Measurements from ENCODE around the gene IKBIP. TPM values are rescaled to one million over a fixed set of nuclear protein-coding genes. Genes with fewer than 3 reads are reported as not detected.

IKBIP gene
- total RNA-seq, 1 donor from 2014 or later: 47.4 TPM

- Mint-ChIP-seq H3K27ac (ENCODE audit: unreplicated experiment) (no peak overlapping the region), H3K4me1 (ENCODE audit: unreplicated experiment) (peaks cover 9% of the 10 kb centered on the region)
Observed at GRCh38 chr12:98660521-98660920, 15.9 kb upstream of the IKBIP start.

GRCh38 chr12:98656289-98657101, 11.9 kb upstream of the IKBIP start:
- H3K4me3 Mint-ChIP-seq (ENCODE audit: unreplicated experiment): no peak overlapping the region
- peaks cover 20% of the 10 kb centered on the region for H3K36me3 Mint-ChIP-seq (ENCODE audit: low read depth, unreplicated experiment)
- no peak for TF ChIP-seq CTCF (IDR thresholded peaks at IDR 0.05; ENCODE audit: unreplicated experiment)
- DNase-seq (ENCODE audit: low spot score): no peak
- peak overlapping the region; percentile 2 for H3K27ac Mint-ChIP-seq (ENCODE audit: unreplicated experiment)
- peaks cover 9% of the 10 kb centered on the region for H3K4me1 Mint-ChIP-seq (ENCODE audit: unreplicated experiment)
- no peaks in the 10 kb centered on the region for H3K9me3 Mint-ChIP-seq (ENCODE audit: unreplicated experiment)
- no peaks in the 10 kb centered on the region for H3K27me3 Mint-ChIP-seq (ENCODE audit: unreplicated experiment)

More at GRCh38 chr12:98660521-98660920, 15.9 kb upstream of the IKBIP start:
- Mint-ChIP-seq H3K36me3 (ENCODE audit: low read depth, unreplicated experiment) (peaks cover 23% of the 10 kb centered on the region), H3K4me3 (ENCODE audit: unreplicated experiment) (no peak overlapping the region), H3K27me3 (ENCODE audit: unreplicated experiment) (no peaks in the 10 kb centered on the region), H3K9me3 (ENCODE audit: unreplicated experiment) (no peaks in the 10 kb centered on the region)
- TF ChIP-seq CTCF (IDR thresholded peaks at IDR 0.05; ENCODE audit: unreplicated experiment): no peak
- no peak for DNase-seq (ENCODE audit: low spot score)

GRCh38 chr12:98653866-98654493, 9.4 kb upstream of the IKBIP start:
- no peak overlapping the region for H3K27ac Mint-ChIP-seq (ENCODE audit: unreplicated experiment)
- peaks cover 38% of the 10 kb centered on the region for H3K36me3 Mint-ChIP-seq (ENCODE audit: low read depth, unreplicated experiment)
- H3K4me1 Mint-ChIP-seq (ENCODE audit: unreplicated experiment): peaks cover 17% of the 10 kb centered on the region
- no peak for DNase-seq (ENCODE audit: low spot score)
- peak; percentile 47 for TF ChIP-seq CTCF (IDR thresholded peaks at IDR 0.05; ENCODE audit: unreplicated experiment)
- no peaks in the 10 kb centered on the region for H3K9me3 Mint-ChIP-seq (ENCODE audit: unreplicated experiment)
- H3K27me3 Mint-ChIP-seq (ENCODE audit: unreplicated experiment): peaks cover 2% of the 10 kb centered on the region
- no peak overlapping the region for H3K4me3 Mint-ChIP-seq (ENCODE audit: unreplicated experiment)

GRCh38 chr12:98651328-98651727, 6.7 kb upstream of the IKBIP start:
- Mint-ChIP-seq H3K9me3 (ENCODE audit: unreplicated experiment) (no peaks in the 10 kb centered on the region), H3K4me1 (ENCODE audit: unreplicated experiment) (peaks cover 14% of the 10 kb centered on the region), H3K4me3 (ENCODE audit: unreplicated experiment) (no peak overlapping the region), H3K27ac (ENCODE audit: unreplicated experiment) (no peak overlapping the region), H3K36me3 (ENCODE audit: low read depth, unreplicated experiment) (peaks cover 22% of the 10 kb centered on the region), H3K27me3 (ENCODE audit: unreplicated experiment) (peaks cover 2% of the 10 kb centered on the region)
- DNase-seq (ENCODE audit: low spot score): no peak
- no peak for TF ChIP-seq CTCF (IDR thresholded peaks at IDR 0.05; ENCODE audit: unreplicated experiment)

Measured in endothelial cell (in vitro differentiated cells).